HG03095 (cell line): ENCODE measurements around the gene OR1M1.

Source experiments
- ATAC-seq: cut with Tn5 transposase; IDR thresholded peaks from one replicate; pipeline ENCODE4 v1.9.1; 2021; ENCODE audit warnings: moderate library complexity; ENCODE audit not compliant: unreplicated experiment

Gene OR1M1

GRCh38 chr19:9073806-9074205, 13.1 kb upstream of the OR1M1 start:
- ATAC-seq, result no peak

DNA sequence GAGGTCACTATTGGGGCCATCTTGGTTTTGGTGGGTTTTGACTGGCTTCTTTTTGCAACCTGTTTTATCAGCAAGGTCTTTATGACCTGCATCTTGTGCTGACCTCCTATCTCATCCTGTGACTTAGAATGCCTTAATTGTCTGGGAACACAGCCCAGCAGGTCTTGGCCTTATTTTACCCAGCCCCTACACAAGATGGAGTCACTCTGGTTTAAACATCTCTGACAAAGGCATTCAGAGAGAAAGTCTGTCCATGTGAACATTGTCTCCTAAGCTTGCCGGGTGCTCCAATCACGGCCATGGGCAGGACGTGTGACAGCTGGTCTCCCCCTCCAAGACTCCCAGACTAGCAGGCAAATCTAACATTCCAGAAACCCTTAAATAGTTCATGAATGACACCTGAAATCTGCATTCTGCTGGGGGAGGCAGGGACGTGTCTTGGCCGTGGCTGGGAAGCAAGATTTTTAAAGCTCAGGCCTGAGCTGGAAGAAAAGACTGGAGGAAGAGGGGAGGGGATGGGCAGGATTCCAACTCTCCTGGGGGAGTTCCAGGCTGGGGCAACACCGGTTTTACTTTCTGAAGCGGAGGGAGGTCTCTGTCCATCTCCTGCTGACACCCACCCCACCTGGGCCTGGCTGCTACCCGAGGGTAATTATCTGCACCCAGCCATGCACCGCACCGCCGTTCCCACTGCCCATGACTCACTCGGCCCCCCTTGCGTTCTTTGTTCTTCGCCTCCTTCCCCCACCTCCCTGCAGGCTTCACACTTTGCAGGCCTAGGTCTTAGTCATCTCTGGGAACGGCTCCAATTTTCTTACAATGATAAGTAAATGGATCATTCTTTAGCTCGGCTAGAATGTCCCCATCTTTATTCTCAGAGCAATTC, 11.6 kb upstream of the OR1M1 start:
- no peak for ATAC-seq

DNA sequence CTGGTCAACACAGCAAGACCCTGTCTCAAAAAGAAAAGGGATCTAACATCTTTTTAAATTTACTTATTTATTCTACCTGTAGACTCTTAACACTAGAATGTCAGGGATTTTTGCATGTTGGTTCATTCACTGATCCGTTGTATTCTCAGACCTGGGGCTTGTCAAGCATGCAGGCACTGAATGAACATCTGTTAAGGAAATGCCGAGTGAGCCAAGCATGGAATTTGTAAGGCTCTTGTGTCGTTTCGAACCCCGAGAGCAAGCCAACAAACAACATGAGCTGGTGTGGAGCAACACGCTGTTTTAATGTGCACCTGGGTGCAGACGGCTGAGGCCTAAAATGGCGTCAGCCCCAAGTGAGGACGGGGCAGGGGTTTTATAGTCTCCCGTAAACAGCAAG, 10.0 kb upstream of the OR1M1 start:
- ATAC-seq, result no peak

- ATAC-seq, result no peak
These were observed 8.2 kb upstream of the OR1M1 start for GRCh38 chr19:9078651-9079050.

- no peak for ATAC-seq
These were observed 20.5 kb downstream of the OR1M1 start, which contains the start of gene OR7G2 for GRCh38 chr19:9107375-9107774. OR7G2 (minus strand) TSS chr19:9107475; CDS start chr19:9103243, 4,232 bp downstream.

DNA sequence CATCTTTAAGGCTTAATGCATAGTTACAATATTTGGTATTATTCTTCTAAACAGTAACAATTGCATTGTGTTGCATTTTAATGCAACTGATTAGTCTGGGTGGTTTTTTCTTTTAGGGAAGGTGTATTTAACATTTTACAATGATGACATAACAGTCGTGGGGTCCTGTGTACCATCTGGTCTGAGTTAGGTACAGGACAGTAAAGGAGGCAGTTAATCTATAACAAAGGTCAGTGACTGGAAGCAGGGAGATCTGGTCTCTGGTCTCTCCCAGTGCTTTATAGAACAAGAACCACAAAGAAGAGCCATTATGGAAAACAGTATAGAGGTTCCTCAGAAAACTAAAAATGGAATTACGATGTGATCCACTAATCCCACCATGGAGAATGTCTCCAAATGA, 23.1 kb downstream of the OR1M1 start:
- no peak for ATAC-seq

GRCh38 chr19:9115307-9115813, 28.5 kb downstream of the OR1M1 start, which contains the start of gene OR7G1:
OR7G1 (minus strand) TSS chr19:9115763; CDS start chr19:9115763, 0 bp downstream.
- no peak for ATAC-seq

- no peak for ATAC-seq
These were observed 29.7 kb downstream of the OR1M1 start for GRCh38 chr19:9116547-9116946.

DNA sequence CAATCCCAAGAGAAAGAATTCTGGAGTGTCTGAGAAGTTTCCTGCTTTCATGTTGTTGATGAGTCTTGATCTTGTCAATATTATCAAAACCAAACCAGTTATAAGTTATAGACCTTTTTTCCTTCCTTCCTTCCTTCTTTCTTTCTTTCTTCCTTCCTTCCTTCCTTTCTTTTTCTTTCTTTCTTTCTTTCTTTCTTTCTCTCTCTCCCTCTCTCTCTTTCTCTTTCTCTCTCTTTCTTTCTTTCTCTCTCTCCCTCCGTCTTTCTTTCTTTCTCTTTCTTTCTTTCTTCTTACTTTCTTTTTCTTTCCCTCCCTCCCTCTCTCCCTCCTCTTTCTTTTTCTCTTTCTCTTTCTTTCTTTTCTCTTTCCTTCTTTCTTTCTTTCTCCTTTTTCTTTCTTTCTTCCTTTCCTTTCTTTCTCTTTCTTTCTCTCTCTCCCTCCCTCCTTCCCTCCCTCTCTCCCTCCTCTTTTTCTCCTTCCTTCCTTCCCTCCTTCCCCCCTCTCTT, 40.1 kb downstream of the OR1M1 start, which contains the start of gene OR7G3:
TSS of gene OR7G3 (minus strand) at position 51 of the 506 bp plus-strand sequence. CDS start at position 51, 0 bp downstream.
- ATAC-seq, result no peak

DNA sequence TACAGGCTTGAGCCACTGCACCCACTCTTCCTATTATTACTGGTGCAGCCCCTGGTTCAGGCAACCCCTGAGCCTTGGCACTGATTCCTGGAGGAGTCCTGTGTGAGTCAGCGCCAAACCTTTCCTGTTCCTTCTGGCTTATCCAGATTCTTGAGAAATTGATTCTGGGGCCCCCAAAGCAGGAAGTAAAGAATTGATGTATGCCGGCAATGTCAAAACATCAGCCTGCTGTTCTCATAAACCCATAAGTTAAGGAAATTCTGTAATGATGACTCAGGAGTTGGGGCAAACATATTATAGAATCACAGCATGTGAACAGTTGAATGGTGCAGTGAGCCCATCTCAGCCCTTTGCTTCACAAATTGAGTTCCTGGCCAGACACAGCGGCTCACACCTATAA, 41.3 kb downstream of the OR1M1 start:
- ATAC-seq, result no peak

DNA sequence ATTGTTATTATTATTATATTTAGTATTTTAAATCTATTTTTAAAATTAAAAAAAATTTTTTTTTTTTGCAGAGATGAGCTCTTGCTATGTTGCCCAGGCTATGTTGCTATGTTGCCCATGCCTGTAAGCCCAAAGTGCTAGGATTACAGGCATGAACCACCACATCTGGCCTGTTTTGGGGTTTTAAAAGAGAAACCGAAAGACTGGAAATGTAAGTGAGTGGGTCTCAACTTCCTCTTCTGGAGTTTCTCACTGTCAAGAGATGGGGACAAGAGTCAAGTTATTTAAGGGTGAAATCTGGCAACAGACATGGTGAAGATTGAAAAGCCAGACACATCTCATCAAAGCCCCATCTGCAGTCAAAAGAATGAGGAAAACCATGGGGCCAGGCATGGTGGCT, 44.1 kb downstream of the OR1M1 start:
- no peak for ATAC-seq

- no peak for ATAC-seq
These were observed 45.6 kb downstream of the OR1M1 start for GRCh38 chr19:9132422-9132821.

DNA sequence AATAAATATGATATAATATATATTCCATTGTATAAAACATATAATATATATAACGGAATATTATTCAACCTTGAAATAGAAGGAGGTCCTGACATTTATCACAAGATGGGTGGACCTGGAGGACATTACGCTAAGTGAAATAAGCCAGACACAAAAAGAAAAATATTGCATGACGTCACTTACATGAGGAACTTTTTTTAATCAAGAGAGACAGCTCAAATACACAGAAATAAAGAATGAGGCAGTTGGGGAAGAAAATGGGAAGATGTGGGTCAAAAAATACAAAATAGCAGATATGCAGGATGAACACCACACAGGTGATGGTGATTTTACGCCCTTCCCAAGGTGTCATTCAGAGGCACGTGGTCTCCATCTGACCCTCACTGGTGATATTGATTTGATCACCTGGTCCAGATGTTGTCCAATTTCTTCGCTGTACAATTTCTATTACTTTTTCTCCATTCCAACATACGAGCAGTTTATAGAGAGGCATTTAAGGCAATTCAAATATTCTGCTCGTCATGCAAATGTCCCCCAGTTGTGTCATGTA, 52.8 kb downstream of the OR1M1 start:
- ATAC-seq, result no peak

- peak; percentile 89 for ATAC-seq
These were observed 53.5 kb downstream of the OR1M1 start, which contains the start of gene ZNF317 for GRCh38 chr19:9140159-9140874. ZNF317 (plus strand) TSS chr19:9140397; CDS start chr19:9156017, 15,620 bp downstream.

DNA sequence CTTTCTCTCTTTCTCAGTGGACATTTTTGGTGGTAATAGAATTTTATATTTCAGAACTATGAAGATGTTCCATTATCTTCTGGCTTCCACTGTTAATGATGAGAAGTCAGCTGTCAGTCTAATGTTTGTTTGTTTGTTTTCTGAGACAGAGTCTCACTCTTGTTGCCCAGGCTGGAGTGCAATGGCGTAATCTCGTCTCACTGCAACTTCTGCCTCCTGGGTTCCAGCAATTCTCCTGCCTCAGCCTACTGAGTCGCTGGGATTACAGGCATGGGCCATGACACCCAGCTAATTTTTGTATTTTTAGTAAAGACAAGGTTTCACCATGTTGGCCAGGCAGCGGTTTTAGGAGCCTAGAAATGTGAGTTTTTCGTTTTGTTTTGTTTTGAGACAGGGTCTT, 58.1 kb downstream of the OR1M1 start:
- no peak for ATAC-seq
